Measurements from ENCODE around the gene ATP8A1. TPM values are rescaled to one million over a fixed set of nuclear protein-coding genes. Genes with fewer than 3 reads are reported as not detected.

ATP8A1 gene
- total RNA-seq, 1 experiment from 2014 or later = 0.80 TPM

GRCh38 chr4:42627885-42628646 lies 28.8 kb downstream of the ATP8A1 start:
- no peaks in the 10 kb centered on the region for H3K9me3 ChIP-seq (ENCODE audit: control insufficient read depth, insufficient read depth, low read depth, low read length)
- H3K36me3 ChIP-seq (ENCODE audit: control insufficient read depth, insufficient read depth, low read length) = no peaks in the 10 kb centered on the region
- no peak for DNase-seq (ENCODE audit: low read depth, low spot score)
- H3K4me3 ChIP-seq (ENCODE audit: low read depth in 2 of 2, low read length in 2 of 2) = no peak overlapping the region
- H3K4me1 ChIP-seq (ENCODE audit: control insufficient read depth, insufficient read depth, low read length) = no peaks in the 10 kb centered on the region
- no peaks in the 10 kb centered on the region for H3K27me3 ChIP-seq (ENCODE audit: control insufficient read depth, insufficient read depth, low read length)
- ATAC-seq = no peak
- no peak overlapping the region for H3K27ac ChIP-seq (ENCODE audit: low read length)
- intact Hi-C loops (cut with micrococcal nuclease; ENCODE audit: unreplicated experiment) (no loop called here), in situ Hi-C loops (cut with HindIII; ENCODE audit: low pct_unique_long_range_greater_than_20kb, low sequenced_read_pairs) (no loop called here)
- TF ChIP-seq REST (IDR thresholded peaks at IDR 0.05; ENCODE audit: insufficient read depth in 1 of 2, low read depth in 2 of 2, low read length in 1 of 2) = no peak
- no peak for TF ChIP-seq POLR2AphosphoS5 (IDR thresholded peaks at IDR 0.05; ENCODE audit: low read depth, low read length)
- no peak for TF ChIP-seq SIN3A (IDR thresholded peaks at IDR 0.05; ENCODE audit: borderline replicate concordance, insufficient read depth, low read depth, low read length)
- TF ChIP-seq TCF7L2 (IDR thresholded peaks at IDR 0.05; ENCODE audit: low read depth, low read length) = no peak
- no peak for TF ChIP-seq CTCF (IDR thresholded peaks at IDR 0.05)
- POLR2A ChIA-PET = no interaction called here
- CTCF ChIA-PET = no interaction called here
- no TSS peak for BruUV-seq (replicated peaks)

DNA sequence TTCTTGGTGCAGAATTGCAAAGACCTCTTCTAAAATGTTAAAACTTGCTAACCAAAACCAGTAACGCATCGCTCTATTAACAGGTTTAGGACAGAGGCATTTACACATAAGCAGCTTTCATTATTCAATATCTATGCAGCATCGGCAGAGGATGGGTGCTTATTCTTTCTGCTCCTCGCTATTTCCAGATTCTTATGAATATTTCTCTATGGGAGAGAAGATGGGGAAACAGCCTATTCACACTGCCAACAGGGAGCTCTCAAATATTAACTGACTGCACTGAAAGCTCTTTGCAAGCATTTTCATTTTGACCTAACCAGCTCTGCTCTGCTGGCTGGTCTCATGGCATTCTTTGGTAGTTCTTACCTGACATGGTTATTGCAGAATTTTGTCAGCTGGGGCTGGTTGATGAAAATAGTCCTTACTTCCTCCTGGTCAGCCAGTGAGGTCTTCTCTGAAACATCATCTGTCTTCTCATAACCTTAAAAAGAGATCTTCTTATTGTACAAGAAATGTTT lies 30.2 kb downstream of the ATP8A1 start:
- intact Hi-C loops (cut with micrococcal nuclease; ENCODE audit: unreplicated experiment) = no loop called here
- TF ChIP-seq SIN3A (IDR thresholded peaks at IDR 0.05; ENCODE audit: borderline replicate concordance, insufficient read depth, low read depth, low read length) = no peak
- CTCF ChIA-PET = no interaction called here
- Histone ChIP-seq H3K36me3 (ENCODE audit: control insufficient read depth, insufficient read depth, low read length) (no peaks in the 10 kb centered on the region), H3K27me3 (ENCODE audit: control insufficient read depth, insufficient read depth, low read length) (no peaks in the 10 kb centered on the region), H3K4me1 (ENCODE audit: control insufficient read depth, insufficient read depth, low read length) (no peaks in the 10 kb centered on the region), H3K27ac (ENCODE audit: low read length) (no peak overlapping the region), H3K4me3 (ENCODE audit: low read depth in 2 of 2, low read length in 2 of 2) (no peak overlapping the region), H3K9me3 (ENCODE audit: control insufficient read depth, insufficient read depth, low read depth, low read length) (no peaks in the 10 kb centered on the region)
- POLR2A ChIA-PET = no interaction called here
- in situ Hi-C loops (cut with HindIII; ENCODE audit: low pct_unique_long_range_greater_than_20kb, low sequenced_read_pairs) = no loop called here
- ATAC-seq = no peak
- no TSS peak for BruUV-seq (replicated peaks)
- DNase-seq (ENCODE audit: low read depth, low spot score) = no peak

DNA sequence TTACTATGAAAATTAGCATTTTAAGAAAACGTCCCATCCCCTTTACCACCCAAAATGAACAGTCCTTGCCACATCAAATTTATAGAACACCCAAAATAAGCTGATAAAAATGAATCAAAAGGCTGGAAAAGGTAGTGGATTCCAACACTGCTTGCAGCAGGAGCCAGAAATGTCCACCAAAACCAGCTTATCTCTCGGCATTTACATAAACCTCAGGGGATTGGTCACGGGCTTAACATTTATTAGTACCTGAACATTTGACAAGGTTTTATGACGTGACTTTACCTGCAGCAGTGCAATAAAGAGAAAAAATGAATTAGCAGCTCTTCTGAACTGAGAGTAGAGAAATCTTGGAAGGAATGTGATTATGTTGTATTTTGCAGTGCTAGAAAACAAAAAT lies 31.6 kb downstream of the ATP8A1 start:
- DNase-seq (ENCODE audit: low read depth, low spot score) (no peak), ATAC-seq (no peak)
- Histone ChIP-seq H3K9me3 (ENCODE audit: control insufficient read depth, insufficient read depth, low read depth, low read length) (no peaks in the 10 kb centered on the region), H3K27me3 (ENCODE audit: control insufficient read depth, insufficient read depth, low read length) (no peaks in the 10 kb centered on the region), H3K36me3 (ENCODE audit: control insufficient read depth, insufficient read depth, low read length) (no peaks in the 10 kb centered on the region), H3K27ac (ENCODE audit: low read length) (no peak overlapping the region), H3K4me1 (ENCODE audit: control insufficient read depth, insufficient read depth, low read length) (no peaks in the 10 kb centered on the region), H3K4me3 (ENCODE audit: low read depth in 2 of 2, low read length in 2 of 2) (no peak overlapping the region)
- CTCF ChIA-PET = no interaction called here
- no TSS peak for BruUV-seq (replicated peaks)
- TF ChIP-seq POLR2AphosphoS5 (IDR thresholded peaks at IDR 0.05; ENCODE audit: low read depth, low read length) (no peak), REST (IDR thresholded peaks at IDR 0.05; ENCODE audit: insufficient read depth in 1 of 2, low read depth in 2 of 2, low read length in 1 of 2) (no peak), TCF7L2 (IDR thresholded peaks at IDR 0.05; ENCODE audit: low read depth, low read length) (no peak)
- intact Hi-C loops (cut with micrococcal nuclease; ENCODE audit: unreplicated experiment) (no loop called here), in situ Hi-C loops (cut with HindIII; ENCODE audit: low pct_unique_long_range_greater_than_20kb, low sequenced_read_pairs) (no loop called here)
- POLR2A ChIA-PET = interaction anchor here (0.6 kb wide), 1 partner anchor 108 kb away, joined by 13 read pairs; no protein-coding TSS in a partner anchor
